ENCODE results near the gene SERPINB2.

DNA sequence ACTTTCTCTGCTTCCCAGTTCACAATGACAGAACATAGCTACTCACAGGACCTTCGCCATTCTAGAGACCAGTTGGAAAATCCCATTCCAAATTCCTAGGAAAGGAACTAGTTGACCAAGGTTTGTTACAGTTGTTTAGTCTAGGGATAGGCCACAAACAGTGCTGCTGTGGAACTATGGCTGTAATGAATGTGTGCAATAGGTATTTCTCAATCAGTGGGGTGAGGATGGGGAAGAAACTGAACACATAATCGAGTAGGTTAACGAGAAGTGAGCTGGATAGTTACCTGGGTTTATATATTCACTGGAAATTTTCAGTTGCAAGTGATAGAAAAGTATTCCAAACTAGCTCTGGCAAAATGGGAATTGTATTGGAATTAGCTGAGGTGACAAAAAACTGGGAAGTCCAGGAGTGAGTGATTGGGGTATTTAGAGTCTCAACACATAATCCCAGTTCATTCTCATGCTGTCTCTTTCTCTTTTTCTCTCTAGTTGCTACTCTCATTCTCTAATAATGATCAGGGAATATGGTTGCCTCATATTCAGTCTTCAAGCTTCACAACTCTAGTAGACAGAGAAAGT, 43.4 kb downstream of the SERPINB2 start:
- no peak for TF ChIP-seq POLR2A (IDR thresholded peaks at IDR 0.05)
- TF ChIP-seq, protein P1, sequence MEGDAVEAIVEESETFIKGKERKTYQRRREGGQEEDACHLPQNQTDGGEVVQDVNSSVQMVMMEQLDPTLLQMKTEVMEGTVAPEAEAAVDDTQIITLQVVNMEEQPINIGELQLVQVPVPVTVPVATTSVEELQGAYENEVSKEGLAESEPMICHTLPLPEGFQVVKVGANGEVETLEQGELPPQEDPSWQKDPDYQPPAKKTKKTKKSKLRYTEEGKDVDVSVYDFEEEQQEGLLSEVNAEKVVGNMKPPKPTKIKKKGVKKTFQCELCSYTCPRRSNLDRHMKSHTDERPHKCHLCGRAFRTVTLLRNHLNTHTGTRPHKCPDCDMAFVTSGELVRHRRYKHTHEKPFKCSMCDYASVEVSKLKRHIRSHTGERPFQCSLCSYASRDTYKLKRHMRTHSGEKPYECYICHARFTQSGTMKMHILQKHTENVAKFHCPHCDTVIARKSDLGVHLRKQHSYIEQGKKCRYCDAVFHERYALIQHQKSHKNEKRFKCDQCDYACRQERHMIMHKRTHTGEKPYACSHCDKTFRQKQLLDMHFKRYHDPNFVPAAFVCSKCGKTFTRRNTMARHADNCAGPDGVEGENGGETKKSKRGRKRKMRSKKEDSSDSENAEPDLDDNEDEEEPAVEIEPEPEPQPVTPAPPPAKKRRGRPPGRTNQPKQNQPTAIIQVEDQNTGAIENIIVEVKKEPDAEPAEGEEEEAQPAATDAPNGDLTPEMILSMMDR (IDR thresholded peaks at IDR 0.05), result no peak
